MCF 10A (cell line): Measurements from ENCODE around the gene ANKIB1. TPM values are rescaled to one million over a fixed set of nuclear protein-coding genes. Genes with fewer than 3 reads are reported as not detected.

ENCODE experiments used
- BruUV-seq: library from RNA; stranded (reverse); fragments of 400-500 nt; replicated peaks from 2 replicates; lab custom pipeline; 2021; lab: Mats Ljungman, UMichigan
- CTCF ChIA-PET: fragments of 300-600 bp; sonication (Branson Sonifier 250); formaldehyde crosslinking; extraction: SDS; loops from one replicate; lab custom pipeline; 2021; ENCODE audit warnings: antibody characterized with exemption, inconsistent platforms; lab: Yijun Ruan, JAX
- POLR2A ChIA-PET: fragments of 300-600, 350-650 bp; sonication (Branson Sonifier 250); formaldehyde crosslinking; extraction: SDS; loops from one replicate; lab custom pipeline; 2020; ENCODE audit warnings: antibody characterized with exemption, inconsistent platforms; lab: Yijun Ruan, JAX
- DNase-seq: peaks from one replicate; pipeline ENCODE4 v3.0.0-alpha.2; 2018; ENCODE audit not compliant: unreplicated experiment
- H3K27ac Mint-ChIP-seq: one replicate; pipeline ENCODE4 v1.8.0; 2022; ENCODE audit warnings: mild to moderate bottlenecking, low read depth, mixed read lengths; ENCODE audit not compliant: unreplicated experiment
- H3K27me3 Mint-ChIP-seq: one replicate; pipeline ENCODE4 v1.8.0; 2022; ENCODE audit warnings: mixed read lengths; ENCODE audit not compliant: insufficient read depth, unreplicated experiment
- H3K36me3 Mint-ChIP-seq: one replicate; pipeline ENCODE4 v1.8.0; 2022; ENCODE audit warnings: mild to moderate bottlenecking, moderate library complexity, mixed read lengths; ENCODE audit not compliant: insufficient read depth, unreplicated experiment
- H3K4me1 Mint-ChIP-seq: one replicate; pipeline ENCODE4 v1.8.0; 2022; ENCODE audit warnings: mixed read lengths; ENCODE audit not compliant: insufficient read depth, unreplicated experiment
- H3K4me3 Mint-ChIP-seq: one replicate; pipeline ENCODE4 v1.8.0; 2022; ENCODE audit warnings: mild to moderate bottlenecking, moderate library complexity, mixed read lengths; ENCODE audit not compliant: unreplicated experiment
- H3K9me3 Mint-ChIP-seq: one replicate; pipeline ENCODE4 v1.8.0; 2022; ENCODE audit warnings: mixed read lengths; ENCODE audit not compliant: unreplicated experiment
- CTCF ChIP-seq: fragments of 200-600 bp; IDR thresholded peaks from one replicate; pipeline ENCODE4 v1.8.0; 2022; ENCODE audit warnings: antibody characterized with exemption, mild to moderate bottlenecking; ENCODE audit not compliant: unreplicated experiment
- intact Hi-C: fragments of 100-400 bp; cut with micrococcal nuclease; formaldehyde crosslinking; loops from 2 replicates; pipeline ENCODE4 v1.14.1; 2022
- total RNA-seq: library from RNA; stranded (reverse); gene quantifications from 2 replicates; pipeline ENCODE4 v1.2.3, GENCODE V29; 2022

The ANKIB1 gene
- total RNA-seq, 1 experiment from 2014 or later = 33.0 TPM

DNA sequence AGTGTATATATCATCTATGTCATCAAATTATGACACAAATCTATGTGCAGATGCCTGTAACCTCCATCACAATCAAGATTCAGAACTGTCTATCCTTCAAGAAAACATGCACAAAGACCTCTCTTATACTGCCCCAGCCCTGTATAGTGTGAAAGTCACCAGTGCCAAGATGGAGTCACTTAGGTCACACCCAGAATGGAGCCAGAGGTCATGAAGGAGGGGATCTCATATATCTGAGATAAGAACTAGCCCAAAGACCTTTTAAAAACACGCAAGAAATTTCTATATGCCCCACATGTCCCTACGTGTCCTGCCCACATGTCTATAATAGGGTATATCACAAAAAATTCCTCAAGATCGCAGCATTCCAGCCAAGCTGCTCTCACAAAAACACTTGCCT lies 181.4 kb downstream of the ANKIB1 start:
- H3K4me1 Mint-ChIP-seq = peaks cover 5% of the 10 kb centered on the region
- H3K4me3 Mint-ChIP-seq = no peak overlapping the region
- ChIA-PET POLR2A (no interaction called here), CTCF (interaction anchor here (0.6 to 4.1 kb wide), 4 partner anchors 13 to 167 kb away, joined by 3 to 52 read pairs (median 4); no protein-coding TSS in a partner anchor)
- no peak for TF ChIP-seq CTCF
- no peaks in the 10 kb centered on the region for H3K9me3 Mint-ChIP-seq
- no peaks in the 10 kb centered on the region for H3K27me3 Mint-ChIP-seq
- H3K27ac Mint-ChIP-seq = no peak overlapping the region
- no TSS peak for BruUV-seq
- DNase-seq = no peak
- H3K36me3 Mint-ChIP-seq = no peaks in the 10 kb centered on the region
- intact Hi-C loops = no loop called here

GRCh38 chr7:92432299-92432946 lies 186.6 kb downstream of the ANKIB1 start:
- ChIA-PET CTCF (no interaction called here), POLR2A (no interaction called here)
- no peaks in the 10 kb centered on the region for H3K9me3 Mint-ChIP-seq
- no peak overlapping the region for H3K4me3 Mint-ChIP-seq
- BruUV-seq = no TSS peak
- intact Hi-C loops = no loop called here
- TF ChIP-seq CTCF = no peak
- H3K4me1 Mint-ChIP-seq = no peaks in the 10 kb centered on the region
- H3K36me3 Mint-ChIP-seq = no peaks in the 10 kb centered on the region
- no peak for DNase-seq
- no peaks in the 10 kb centered on the region for H3K27me3 Mint-ChIP-seq
- no peak overlapping the region for H3K27ac Mint-ChIP-seq

DNA sequence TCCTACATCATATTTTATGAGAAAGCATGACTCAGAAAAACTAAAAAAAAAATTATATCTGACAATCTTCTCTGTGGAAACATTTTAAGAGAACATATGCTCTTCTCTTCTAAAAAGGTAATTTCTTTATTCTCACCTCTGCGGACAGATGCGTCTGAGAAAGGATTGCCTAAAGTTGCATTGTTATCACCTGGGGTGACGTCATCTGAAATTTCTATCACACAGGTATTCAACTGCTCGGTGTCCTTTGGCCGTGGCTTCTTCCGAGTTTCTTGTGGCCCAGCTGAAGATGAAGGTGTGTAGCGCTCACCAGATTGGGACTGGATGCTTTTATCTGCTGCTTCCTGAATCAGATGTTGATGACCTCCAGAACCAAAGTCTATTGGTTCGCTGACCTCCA lies 187.2 kb downstream of the ANKIB1 start:
- BruUV-seq = no TSS peak
- TF ChIP-seq CTCF = no peak
- no peaks in the 10 kb centered on the region for H3K27me3 Mint-ChIP-seq
- DNase-seq = no peak
- POLR2A ChIA-PET = no interaction called here
- H3K4me1 Mint-ChIP-seq = no peaks in the 10 kb centered on the region
- CTCF ChIA-PET = interaction anchor here (1.1 to 1.2 kb wide), 2 partner anchors 9 to 14 kb away, joined by 4 to 6 read pairs; partner anchors contain the start of gene GATAD1
- no peak overlapping the region for H3K4me3 Mint-ChIP-seq
- H3K9me3 Mint-ChIP-seq = no peaks in the 10 kb centered on the region
- no peak overlapping the region for H3K27ac Mint-ChIP-seq
- intact Hi-C loops = no loop called here
- H3K36me3 Mint-ChIP-seq = no peaks in the 10 kb centered on the region

DNA sequence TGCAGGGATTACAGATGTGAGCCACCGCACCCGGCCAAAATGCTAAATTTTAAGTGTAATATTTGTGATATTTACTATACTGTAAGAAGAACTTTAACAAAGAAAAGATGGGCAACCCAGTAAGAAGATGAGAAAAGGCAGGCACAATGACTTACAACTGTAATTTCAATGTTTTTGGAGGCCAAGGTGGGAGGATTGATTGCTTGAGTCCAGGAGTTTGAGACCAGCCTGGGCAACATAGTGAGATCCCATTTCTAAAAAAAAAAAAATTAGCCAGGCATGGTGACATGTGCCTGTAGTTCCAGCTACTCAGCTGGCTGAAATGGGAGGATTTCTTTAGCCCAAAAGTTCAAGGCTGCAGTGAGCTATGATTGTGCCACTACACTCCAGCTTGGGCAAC lies 189.8 kb downstream of the ANKIB1 start:
- H3K4me1 Mint-ChIP-seq = no peaks in the 10 kb centered on the region
- BruUV-seq = no TSS peak
- peaks cover 19% of the 10 kb centered on the region for H3K27me3 Mint-ChIP-seq
- no peak for TF ChIP-seq CTCF
- intact Hi-C loops = no loop called here
- H3K36me3 Mint-ChIP-seq = no peaks in the 10 kb centered on the region
- H3K4me3 Mint-ChIP-seq = no peak overlapping the region
- ChIA-PET POLR2A (no interaction called here), CTCF (interaction anchor here (0.6 to 1.0 kb wide), 4 partner anchors 10 to 157 kb away, joined by 3 read pairs; no protein-coding TSS in a partner anchor)
- no peaks in the 10 kb centered on the region for H3K9me3 Mint-ChIP-seq
- no peak for DNase-seq
- no peak overlapping the region for H3K27ac Mint-ChIP-seq
